HG03280 (cell line): ENCODE data around the gene HACD4.
"Not testable (repeated sequence)": the region's sequence is repeated elsewhere in the genome, so short reads cannot be mapped to it uniquely, and the experiment has no call there.

ENCODE experiments used
- ATAC-seq: cut with Tn5 transposase; IDR thresholded peaks from one replicate; pipeline ENCODE4 v1.9.1; 2021; ENCODE audit warnings: mild to moderate bottlenecking, moderate library complexity; ENCODE audit not compliant: unreplicated experiment

The HACD4 gene

GRCh38 chr9:21016701-21017491, 14.5 kb downstream of the HACD4 start:
- no peak for ATAC-seq

- no peak for ATAC-seq
These were observed 15.4 kb downstream of the HACD4 start for GRCh38 chr9:21015995-21016394.

- ATAC-seq = no peak
These were observed 16.2 kb downstream of the HACD4 start for GRCh38 chr9:21015129-21015815.

GRCh38 chr9:21002040-21002439, 29.4 kb downstream of the HACD4 start:
- no peak for ATAC-seq

GRCh38 chr9:21001581-21001980, 29.9 kb downstream of the HACD4 start:
- no peak for ATAC-seq

- peak; percentile 76 for ATAC-seq
These were observed 33.9 kb downstream of the HACD4 start for GRCh38 chr9:20997503-20998076.

GRCh38 chr9:20996809-20997208, 34.6 kb downstream of the HACD4 start:
- ATAC-seq = peak; percentile 52

GRCh38 chr9:20995616-20996015, 35.8 kb downstream of the HACD4 start:
- no peak for ATAC-seq

GRCh38 chr9:20994486-20994885, 37.0 kb downstream of the HACD4 start:
- ATAC-seq = no peak

- ATAC-seq = no peak
These were observed 40.6 kb downstream of the HACD4 start for GRCh38 chr9:20990867-20991266.

GRCh38 chr9:20989923-20990341, 41.5 kb downstream of the HACD4 start:
- no peak for ATAC-seq

- no peak for ATAC-seq
These were observed 42.6 kb downstream of the HACD4 start for GRCh38 chr9:20988671-20989315.

- ATAC-seq = no peak
These were observed 43.4 kb downstream of the HACD4 start for GRCh38 chr9:20988061-20988460.

- no peak for ATAC-seq
These were observed 43.9 kb downstream of the HACD4 start for GRCh38 chr9:20987521-20987920.

- ATAC-seq = no peak
These were observed 45.4 kb downstream of the HACD4 start for GRCh38 chr9:20985851-20986600.

GRCh38 chr9:20984506-20984905, 46.9 kb downstream of the HACD4 start:
- no peak for ATAC-seq

GRCh38 chr9:20981486-20981885, 50.0 kb downstream of the HACD4 start:
- ATAC-seq = no peak

- peak; percentile 79 for ATAC-seq
These were observed 50.5 kb downstream of the HACD4 start for GRCh38 chr9:20980832-20981455.

GRCh38 chr9:20978249-20978648, 53.2 kb downstream of the HACD4 start:
- no peak for ATAC-seq

- not testable (repeated sequence) for ATAC-seq
These were observed 57.1 kb downstream of the HACD4 start for GRCh38 chr9:20974191-20974938.
